ENCODE results near the gene CGB5. TPM values are rescaled to one million over a fixed set of nuclear protein-coding genes. Genes with fewer than 3 reads are reported as not detected.

Gene CGB5
- total RNA-seq, 3 donors from 2014 or later: not detected

DNA sequence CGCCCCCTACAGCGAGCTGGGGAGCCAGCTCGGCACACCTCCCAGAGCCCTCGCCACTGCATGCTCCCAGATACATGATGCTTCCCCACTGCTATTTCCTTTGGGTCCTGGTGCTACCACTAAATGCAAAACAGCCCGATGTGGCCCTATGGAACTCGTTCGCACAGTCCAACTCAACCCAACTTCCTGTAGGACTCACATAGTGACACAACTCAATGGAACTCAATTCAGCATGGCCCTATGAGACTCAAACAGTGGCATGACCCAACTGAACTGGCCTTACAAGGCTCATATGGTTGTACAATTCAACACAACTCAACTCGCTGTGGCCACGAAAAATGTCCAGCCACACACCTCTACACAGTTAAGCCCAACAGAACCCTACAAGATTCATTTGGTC is 25.4 kb downstream of the CGB5 start:
- intact Hi-C loops (cut with DNase I; ENCODE audit: low total_unique reads): loop anchor here (5.0 kb wide), 1 partner anchor 438 kb away; no protein-coding TSS in a partner anchor
- Histone ChIP-seq H3K27me3 (peaks cover 6 to 37% of the 10 kb centered on the region in 2 donors), H3K4me3 (no peak overlapping the region), H3K27ac (no peak overlapping the region), H3K36me3 (no peaks in the 10 kb centered on the region), H3K4me1 (no peaks in the 10 kb centered on the region), H3K9me3 (no peaks in the 10 kb centered on the region)
- DNase-seq (ENCODE audit: low spot score in 2 of 2): no peak
- no peak for TF ChIP-seq POLR2AphosphoS5 (IDR thresholded peaks at IDR 0.05)
- TF ChIP-seq POLR2A (IDR thresholded peaks at IDR 0.05): no peak
- TF ChIP-seq, protein P1, sequence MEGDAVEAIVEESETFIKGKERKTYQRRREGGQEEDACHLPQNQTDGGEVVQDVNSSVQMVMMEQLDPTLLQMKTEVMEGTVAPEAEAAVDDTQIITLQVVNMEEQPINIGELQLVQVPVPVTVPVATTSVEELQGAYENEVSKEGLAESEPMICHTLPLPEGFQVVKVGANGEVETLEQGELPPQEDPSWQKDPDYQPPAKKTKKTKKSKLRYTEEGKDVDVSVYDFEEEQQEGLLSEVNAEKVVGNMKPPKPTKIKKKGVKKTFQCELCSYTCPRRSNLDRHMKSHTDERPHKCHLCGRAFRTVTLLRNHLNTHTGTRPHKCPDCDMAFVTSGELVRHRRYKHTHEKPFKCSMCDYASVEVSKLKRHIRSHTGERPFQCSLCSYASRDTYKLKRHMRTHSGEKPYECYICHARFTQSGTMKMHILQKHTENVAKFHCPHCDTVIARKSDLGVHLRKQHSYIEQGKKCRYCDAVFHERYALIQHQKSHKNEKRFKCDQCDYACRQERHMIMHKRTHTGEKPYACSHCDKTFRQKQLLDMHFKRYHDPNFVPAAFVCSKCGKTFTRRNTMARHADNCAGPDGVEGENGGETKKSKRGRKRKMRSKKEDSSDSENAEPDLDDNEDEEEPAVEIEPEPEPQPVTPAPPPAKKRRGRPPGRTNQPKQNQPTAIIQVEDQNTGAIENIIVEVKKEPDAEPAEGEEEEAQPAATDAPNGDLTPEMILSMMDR (IDR thresholded peaks at IDR 0.05): no peak

DNA sequence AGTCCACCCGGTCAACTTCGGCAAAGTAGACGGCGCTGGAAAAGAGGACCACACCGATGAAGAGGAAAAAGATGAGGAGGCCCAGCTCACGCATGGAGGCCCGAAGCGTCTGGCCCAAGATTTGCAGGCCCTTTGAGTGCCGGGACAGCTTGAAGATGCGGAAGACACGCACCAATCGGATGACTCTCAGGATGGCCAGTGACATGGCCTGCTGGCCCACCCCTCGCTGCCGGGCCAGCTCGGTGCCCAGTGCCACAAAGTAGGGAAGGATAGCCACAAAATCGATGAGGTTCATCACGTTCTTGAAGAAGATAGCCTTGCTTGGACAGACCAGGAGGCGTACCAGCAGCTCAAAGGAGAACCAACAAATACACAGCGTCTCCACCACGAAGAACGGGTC is 26.8 kb downstream of the CGB5 start:
- Histone ChIP-seq H3K27me3 (peaks cover 6 to 35% of the 10 kb centered on the region in 2 donors), H3K4me1 (no peaks in the 10 kb centered on the region), H3K4me3 (no peak overlapping the region), H3K36me3 (no peaks in the 10 kb centered on the region), H3K27ac (no peak overlapping the region), H3K9me3 (no peaks in the 10 kb centered on the region)
- DNase-seq (ENCODE audit: low spot score in 2 of 2): no peak
- no peak for TF ChIP-seq POLR2AphosphoS5 (IDR thresholded peaks at IDR 0.05)
- TF ChIP-seq, protein P1 (IDR thresholded peaks at IDR 0.05): no peak
- no peak for TF ChIP-seq POLR2A (IDR thresholded peaks at IDR 0.05)
- intact Hi-C loops (cut with DNase I; ENCODE audit: low total_unique reads): loop anchor here (10.0 kb wide), 1 partner anchor 124 kb away; no protein-coding TSS in a partner anchor

DNA sequence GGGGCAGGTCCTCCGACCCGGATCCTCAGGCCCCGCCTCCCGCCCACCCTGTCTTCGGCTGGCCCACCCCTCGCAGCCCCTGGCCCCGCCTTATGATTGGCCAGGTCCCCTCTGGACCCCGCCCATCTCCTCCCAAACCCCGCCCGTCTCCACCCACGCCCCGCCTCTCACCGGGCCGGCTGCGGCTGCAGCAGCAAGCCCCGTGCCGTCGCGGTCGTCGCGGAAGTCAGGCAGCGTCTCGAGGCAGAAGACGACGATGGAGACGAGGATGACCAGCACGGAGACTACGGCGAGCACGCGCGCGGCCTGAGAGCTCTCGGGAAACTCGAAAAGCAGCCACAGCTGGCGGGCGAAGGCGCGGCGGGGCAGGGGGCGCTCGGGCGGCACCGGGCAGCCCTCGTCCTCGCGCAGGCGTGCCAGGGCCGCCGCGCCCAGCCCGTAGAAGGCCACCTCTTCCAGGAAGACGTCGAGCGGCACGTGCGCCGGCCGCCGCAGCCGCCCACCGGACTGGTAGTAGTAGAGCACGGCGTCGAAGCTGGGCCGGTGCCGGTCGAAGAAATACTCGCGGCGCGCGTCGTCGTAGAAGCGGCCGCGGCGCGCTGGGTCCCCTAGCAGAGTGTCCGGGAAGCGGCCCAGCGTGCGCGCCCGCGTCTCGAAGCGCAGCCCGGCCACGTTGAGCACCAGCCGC is 28.4 kb downstream of the CGB5 start:
- H3K4me3 ChIP-seq: peak overlapping the region in 2 of 3 donors; percentile 23 to 46
- H3K36me3 ChIP-seq: no peaks in the 10 kb centered on the region
- no peaks in the 10 kb centered on the region for H3K4me1 ChIP-seq
- H3K27me3 ChIP-seq: peaks cover 6 to 35% of the 10 kb centered on the region in 2 donors
- H3K9me3 ChIP-seq: no peaks in the 10 kb centered on the region
- no peak for DNase-seq (ENCODE audit: low spot score in 2 of 2)
- intact Hi-C loops (cut with DNase I; ENCODE audit: low total_unique reads): loop anchor here (10.0 kb wide), 1 partner anchor 123 kb away; no protein-coding TSS in a partner anchor
- TF ChIP-seq POLR2AphosphoS5 (IDR thresholded peaks at IDR 0.05) (no peak), POLR2A (IDR thresholded peaks at IDR 0.05) (no peak)
- TF ChIP-seq, protein P1 (IDR thresholded peaks at IDR 0.05): no peak
- H3K27ac ChIP-seq: no peak overlapping the region

DNA sequence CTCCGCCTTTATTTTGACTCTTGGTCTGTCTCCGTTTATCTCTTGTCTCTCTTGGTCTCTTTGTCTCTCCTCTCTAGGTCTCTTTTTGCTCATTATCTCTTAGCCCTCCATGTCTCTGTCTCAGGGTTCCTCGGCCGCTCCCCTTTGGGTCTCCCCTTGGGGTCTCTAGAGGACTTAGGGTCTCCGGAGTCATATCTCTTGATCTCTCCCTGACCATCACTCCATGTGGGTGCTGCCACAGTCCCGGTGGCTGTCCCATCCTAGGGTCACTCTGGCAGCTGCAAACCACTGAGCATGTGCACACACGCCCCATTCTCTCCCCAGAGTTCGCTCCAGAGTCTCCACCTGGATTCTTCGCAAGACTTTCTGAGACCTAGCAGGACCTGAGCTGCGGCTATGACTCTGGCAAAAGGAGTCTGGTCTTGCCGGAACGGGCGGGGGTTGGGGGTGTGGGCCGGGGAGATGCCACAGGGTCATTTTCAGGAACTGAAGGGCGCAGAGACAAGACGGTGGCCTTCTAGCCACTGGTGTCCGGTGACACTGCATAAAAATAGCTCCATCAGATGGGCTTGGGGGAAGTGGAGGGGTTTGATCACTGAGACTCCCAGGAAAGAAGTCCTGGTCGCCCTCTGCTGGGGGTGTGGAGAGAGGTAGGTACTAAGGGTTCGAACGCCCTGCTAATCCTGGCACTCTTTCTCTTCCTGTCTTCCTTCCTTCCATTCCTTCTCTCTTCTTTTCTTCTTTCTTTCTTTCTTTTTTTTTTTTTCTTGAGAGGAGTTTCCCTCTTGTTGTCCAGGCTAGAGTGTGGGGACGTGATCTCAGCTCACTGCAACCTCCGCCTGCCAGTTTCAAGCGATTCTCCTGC is 30.1 kb downstream of the CGB5 start:
- H3K4me1 ChIP-seq: no peaks in the 10 kb centered on the region
- no peak overlapping the region for H3K27ac ChIP-seq
- peak overlapping the region in 1 of 3 donors; percentile 25 for H3K4me3 ChIP-seq
- DNase-seq (ENCODE audit: low spot score in 2 of 2): no peak
- TF ChIP-seq, protein P1 (IDR thresholded peaks at IDR 0.05): no peak
- TF ChIP-seq POLR2A (IDR thresholded peaks at IDR 0.05) (no peak), POLR2AphosphoS5 (IDR thresholded peaks at IDR 0.05) (no peak)
- H3K27me3 ChIP-seq: peaks cover 6 to 35% of the 10 kb centered on the region in 2 donors
- H3K9me3 ChIP-seq: no peaks in the 10 kb centered on the region
- no peaks in the 10 kb centered on the region for H3K36me3 ChIP-seq
- intact Hi-C loops (cut with DNase I; ENCODE audit: low total_unique reads): loop anchor here (10.0 kb wide), 1 partner anchor 121 kb away; no protein-coding TSS in a partner anchor

Measured in breast epithelium (tissue), 4 donors.